HG02852 (cell line): ENCODE measurements around the gene AJM1.
A peak's percentile ranks its signal among the peaks of the same experiment; 100 is the strongest.
"Not testable (repeated sequence)": the region's sequence is repeated elsewhere in the genome, so short reads cannot be mapped to it uniquely, and the experiment has no call there.

Experiments
- ATAC-seq: cut with Tn5 transposase; IDR thresholded peaks from one replicate; pipeline ENCODE4 v1.9.1; 2021; ENCODE audit warnings: mild to moderate bottlenecking, moderate library complexity; ENCODE audit not compliant: unreplicated experiment

AJM1 gene

GRCh38 chr9:136842380-136842948, at the start of gene AJM1:
Gene AJM1 (plus strand): TSS chr9:136842478. CDS start chr9:136844415, 1,937 bp downstream.
- peak; percentile 72 for ATAC-seq

GRCh38 chr9:136793086-136793946, 49.0 kb upstream of the AJM1 start:
- ATAC-seq = no peak

- no peak for ATAC-seq
Measured at GRCh38 chr9:136794281-136794999, 47.8 kb upstream of the AJM1 start.

- ATAC-seq = no peak
Measured at GRCh38 chr9:136795000-136795348, 47.3 kb upstream of the AJM1 start.

- no peak for ATAC-seq
Measured at GRCh38 chr9:136796238-136796774, 46.0 kb upstream of the AJM1 start, which contains the start of gene CCDC183. Gene CCDC183 (plus strand): TSS chr9:136796338. CDS start chr9:136796398, 60 bp downstream.

- ATAC-seq = not testable (repeated sequence)
Measured at GRCh38 chr9:136796775-136797347, 45.4 kb upstream of the AJM1 start.

GRCh38 chr9:136798708-136799078, 43.6 kb upstream of the AJM1 start:
- ATAC-seq = no peak

GRCh38 chr9:136799079-136799853, 43.0 kb upstream of the AJM1 start:
- no peak for ATAC-seq

- no peak for ATAC-seq
Measured at GRCh38 chr9:136799854-136800657, 42.2 kb upstream of the AJM1 start.

GRCh38 chr9:136802321-136802720, 40.0 kb upstream of the AJM1 start:
- no peak for ATAC-seq

GRCh38 chr9:136803009-136803550, 39.2 kb upstream of the AJM1 start:
- not testable (repeated sequence) for ATAC-seq

GRCh38 chr9:136803551-136804508, 38.4 kb upstream of the AJM1 start:
- ATAC-seq = no peak

GRCh38 chr9:136804509-136805206, 37.6 kb upstream of the AJM1 start:
- ATAC-seq = no peak

GRCh38 chr9:136805207-136805740, 37.0 kb upstream of the AJM1 start:
- no peak for ATAC-seq

GRCh38 chr9:136806067-136806466, 36.2 kb upstream of the AJM1 start:
- no peak for ATAC-seq

GRCh38 chr9:136806631-136807201, 35.6 kb upstream of the AJM1 start:
- ATAC-seq = no peak
